HL-60 (cell line): ENCODE data around the gene MTX3.

Experiments
- GABPA ChIP-seq: IDR thresholded peaks from 2 replicates; pipeline ENCODE4 v1.6.1; 2012; ENCODE audit warnings: low read depth
- TF ChIP-seq, protein P1 (sequence below): IDR thresholded peaks from one replicate; pipeline ENCODE4 v1.5.1; 2011; ENCODE audit warnings: low read length, control low read depth, inconsistent platforms; ENCODE audit not compliant: insufficient read depth

GRCh38 chr5:79983618-79984017 is 7.4 kb downstream of the MTX3 start:
- no peak for TF ChIP-seq GABPA
- TF ChIP-seq, protein P1, sequence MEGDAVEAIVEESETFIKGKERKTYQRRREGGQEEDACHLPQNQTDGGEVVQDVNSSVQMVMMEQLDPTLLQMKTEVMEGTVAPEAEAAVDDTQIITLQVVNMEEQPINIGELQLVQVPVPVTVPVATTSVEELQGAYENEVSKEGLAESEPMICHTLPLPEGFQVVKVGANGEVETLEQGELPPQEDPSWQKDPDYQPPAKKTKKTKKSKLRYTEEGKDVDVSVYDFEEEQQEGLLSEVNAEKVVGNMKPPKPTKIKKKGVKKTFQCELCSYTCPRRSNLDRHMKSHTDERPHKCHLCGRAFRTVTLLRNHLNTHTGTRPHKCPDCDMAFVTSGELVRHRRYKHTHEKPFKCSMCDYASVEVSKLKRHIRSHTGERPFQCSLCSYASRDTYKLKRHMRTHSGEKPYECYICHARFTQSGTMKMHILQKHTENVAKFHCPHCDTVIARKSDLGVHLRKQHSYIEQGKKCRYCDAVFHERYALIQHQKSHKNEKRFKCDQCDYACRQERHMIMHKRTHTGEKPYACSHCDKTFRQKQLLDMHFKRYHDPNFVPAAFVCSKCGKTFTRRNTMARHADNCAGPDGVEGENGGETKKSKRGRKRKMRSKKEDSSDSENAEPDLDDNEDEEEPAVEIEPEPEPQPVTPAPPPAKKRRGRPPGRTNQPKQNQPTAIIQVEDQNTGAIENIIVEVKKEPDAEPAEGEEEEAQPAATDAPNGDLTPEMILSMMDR: no peak
